PC-9 (cell line): ENCODE measurements around the gene UBE2L5. TPM values are rescaled to one million over a fixed set of nuclear protein-coding genes. Genes with fewer than 3 reads are reported as not detected.

ENCODE experiments used
- BruUV-seq: library from RNA; stranded (reverse); fragments of 400-500 nt; replicated peaks from 2 replicates; lab custom pipeline; 2021; lab: Mats Ljungman, UMichigan
- CTCF ChIA-PET: fragments of 300-600 bp; sonication (Branson Sonifier 250); formaldehyde crosslinking; loops from one replicate; lab custom pipeline; 2022; ENCODE audit warnings: antibody characterized with exemption; lab: Charles Lee
- POLR2A ChIA-PET: fragments of 300-600 bp; sonication (Branson Sonifier 250); formaldehyde crosslinking; loops from one replicate; lab custom pipeline; 2022; ENCODE audit warnings: antibody characterized with exemption; ENCODE audit not compliant: unreplicated experiment; lab: Charles Lee
- DNase-seq, 2 experiments: peaks; one replicate each; pipeline versions ENCODE4 v3.0.0 to v3.0.0-alpha.2; 2015 to 2022; ENCODE audit warnings: mixed read lengths in 1 of 2
- H2AFZ ChIP-seq: fragments of 200-600 bp; sonication (generic); 2 replicates; pipeline ENCODE4 v1.8.1; 2017; ENCODE audit warnings: antibody characterized with exemption
- H3F3A ChIP-seq: fragments of 200-600 bp; sonication (generic); 2 replicates; pipeline ENCODE4 v1.8.1; 2017; ENCODE audit warnings: antibody characterized with exemption, mild to moderate bottlenecking, low read depth; ENCODE audit not compliant: insufficient read depth
- H3K27ac ChIP-seq: fragments of 200-600 bp; sonication (generic); 2 replicates; pipeline ENCODE4 v1.6.1; 2016; ENCODE audit warnings: mixed run types
- H3K27me3 ChIP-seq: fragments of 200-600 bp; sonication (generic); 2 replicates; pipeline ENCODE4 v1.6.1; 2016; ENCODE audit warnings: low read depth, mixed run types; ENCODE audit not compliant: insufficient read depth
- H3K36me3 ChIP-seq: fragments of 200-600 bp; sonication (generic); 2 replicates; pipeline ENCODE4 v1.6.1; 2016; ENCODE audit warnings: low read depth, mixed run types
- H3K4me1 ChIP-seq: fragments of 200-600 bp; sonication (generic); replicated peaks from 2 replicates; pipeline ENCODE4 v1.6.1; 2016; ENCODE audit warnings: mixed run types; ENCODE audit not compliant: insufficient read depth
- H3K4me2 ChIP-seq: fragments of 200-600 bp; sonication (generic); 2 replicates; pipeline ENCODE4 v1.6.1; 2017; ENCODE audit warnings: mixed run types
- H3K4me3 ChIP-seq: fragments of 200-600 bp; sonication (generic); 2 replicates; pipeline ENCODE4 v1.6.1; 2016; ENCODE audit warnings: mixed run types
- H3K79me2 ChIP-seq: fragments of 200-600 bp; sonication (generic); 2 replicates; pipeline ENCODE4 v1.6.1; 2017; ENCODE audit warnings: low read depth, mixed run types
- H3K9me2 ChIP-seq: fragments of 200-600 bp; sonication (generic); 2 replicates; pipeline ENCODE4 v1.8.1; 2017; ENCODE audit warnings: mild to moderate bottlenecking; ENCODE audit not compliant: insufficient read depth
- H3K9me3 ChIP-seq: fragments of 200-600 bp; sonication (generic); 2 replicates; pipeline ENCODE4 v1.8.1; 2016; ENCODE audit warnings: low read depth; ENCODE audit not compliant: insufficient read depth
- H4K20me1 ChIP-seq: fragments of 200-600 bp; sonication (generic); 2 replicates; pipeline ENCODE4 v1.8.1; 2017; ENCODE audit not compliant: insufficient read depth
- CTCF ChIP-seq: fragments of 200-600 bp; sonication (generic); conservative IDR thresholded peaks from 2 replicates; pipeline ENCODE4 v1.6.1; 2017; ENCODE audit warnings: mixed run types, antibody characterized with exemption, mild to moderate bottlenecking, moderate library complexity
- EZH2 ChIP-seq: fragments of 200-600 bp; sonication (generic); IDR thresholded peaks from 2 replicates; pipeline ENCODE4 v1.8.0; 2017; ENCODE audit warnings: antibody characterized with exemption, low read depth
- intact Hi-C: fragments of 100-400 bp; cut with micrococcal nuclease; formaldehyde crosslinking; loops from one replicate; pipeline ENCODE4 v1.10.0; 2022; ENCODE audit not compliant: unreplicated experiment
- total RNA-seq: library from RNA; stranded (reverse); gene quantifications from 2 replicates; pipeline ENCODE4 v1.2.3, GENCODE V29; 2021

UBE2L5 gene
- total RNA-seq, 1 experiment from 2014 or later, result not detected

- TF ChIP-seq EZH2 (no peak), CTCF (no peak)
- H3K4me3 ChIP-seq, result peak overlapping the region; percentile 16; the same call in 1 of the 2 replicates
- peak overlapping the region; percentile 69 for H3K27ac ChIP-seq
- H3K9me2 ChIP-seq, result no peaks in the 10 kb centered on the region
- H3K79me2 ChIP-seq, result no peaks in the 10 kb centered on the region
- no TSS peak for BruUV-seq
- no peaks in the 10 kb centered on the region for H3K27me3 ChIP-seq
- no peak overlapping the region for H2AFZ ChIP-seq
- ChIA-PET CTCF (no interaction called here), POLR2A (interaction anchor here (0.7 kb wide), 1 partner anchor 90 kb away, joined by 5 read pairs; no protein-coding TSS in a partner anchor)
- peak in 1 of 2 experiments; percentile 88 for DNase-seq
- peaks cover 39% of the 10 kb centered on the region for H3K4me1 ChIP-seq
- H3K36me3 ChIP-seq, result no peaks in the 10 kb centered on the region
- peaks cover 29% of the 10 kb centered on the region for H3F3A ChIP-seq
- no peaks in the 10 kb centered on the region for H3K9me3 ChIP-seq
- intact Hi-C loops, result no loop called here
- H4K20me1 ChIP-seq, result no peaks in the 10 kb centered on the region
- H3K4me2 ChIP-seq, result peak overlapping the region; percentile 66
Observed at GRCh38 chr13:30431269-30431940, 9.1 kb downstream of the UBE2L5 start.

GRCh38 chr13:30435911-30436451 is 13.7 kb downstream of the UBE2L5 start:
- CTCF ChIA-PET, result no interaction called here
- intact Hi-C loops, result no loop called here
- no peak overlapping the region for H2AFZ ChIP-seq
- H4K20me1 ChIP-seq, result no peaks in the 10 kb centered on the region
- no peaks in the 10 kb centered on the region for H3K36me3 ChIP-seq
- BruUV-seq, result no TSS peak
- no peaks in the 10 kb centered on the region for H3K27me3 ChIP-seq
- H3K9me3 ChIP-seq, result no peaks in the 10 kb centered on the region
- peaks cover 15% of the 10 kb centered on the region for H3F3A ChIP-seq
- H3K27ac ChIP-seq, result no peak overlapping the region
- TF ChIP-seq EZH2, result no peak
- H3K4me2 ChIP-seq, result no peak overlapping the region
- peaks cover 19% of the 10 kb centered on the region for H3K4me1 ChIP-seq
- no peak overlapping the region for H3K4me3 ChIP-seq
- DNase-seq, result no peak
- POLR2A ChIA-PET, result no interaction called here
- H3K79me2 ChIP-seq, result no peaks in the 10 kb centered on the region
- H3K9me2 ChIP-seq, result no peaks in the 10 kb centered on the region

DNA sequence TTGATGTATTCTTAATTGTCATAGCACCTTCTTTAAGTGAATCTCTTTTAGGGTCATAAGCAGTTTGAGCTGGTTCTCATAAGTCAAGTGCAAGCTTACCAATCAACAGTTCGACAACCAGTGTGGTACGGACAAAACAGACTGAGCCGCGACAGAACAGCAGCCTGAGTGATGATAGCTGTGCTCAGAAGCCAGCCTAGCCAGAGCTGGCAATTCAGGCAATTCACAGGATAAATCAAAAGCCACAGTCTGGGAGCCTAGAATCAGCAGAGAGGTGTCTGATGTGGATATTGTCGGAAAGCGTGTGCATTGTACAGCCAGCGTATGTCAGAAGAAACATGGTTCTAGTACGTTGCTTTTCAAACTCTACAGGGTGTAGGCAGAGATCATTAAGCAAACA is 14.9 kb downstream of the UBE2L5 start:
- no peak for DNase-seq
- Histone ChIP-seq H3K27me3 (no peaks in the 10 kb centered on the region), H3K4me1 (peaks cover 7% of the 10 kb centered on the region; the same call in 1 of the 2 replicates), H3F3A (peaks cover 5% of the 10 kb centered on the region; the same call in 1 of the 2 replicates), H3K4me2 (no peak overlapping the region), H3K36me3 (no peaks in the 10 kb centered on the region), H3K27ac (no peak overlapping the region), H3K9me2 (no peaks in the 10 kb centered on the region), H2AFZ (no peak overlapping the region), H3K4me3 (no peak overlapping the region), H3K9me3 (no peaks in the 10 kb centered on the region), H3K79me2 (no peaks in the 10 kb centered on the region), H4K20me1 (no peaks in the 10 kb centered on the region)
- CTCF ChIA-PET, result no interaction called here
- intact Hi-C loops, result no loop called here
- POLR2A ChIA-PET, result no interaction called here
- BruUV-seq, result no TSS peak
- no peak for TF ChIP-seq EZH2
- no peak for TF ChIP-seq CTCF
